22Rv1 (cell line): Measurements from ENCODE around the gene CDCP1.

Experiments
- H3K27ac ChIP-seq: fragments of 450-650 bp; 2 replicates; pipeline ENCODE4 v1.5.1; 2017
- CTCF ChIP-seq: fragments of 450-650 bp; IDR thresholded peaks from 2 replicates; pipeline ENCODE4 v1.5.1; 2017; ENCODE audit warnings: mild to moderate bottlenecking
- ZFX ChIP-seq: fragments of 450-650 bp; IDR thresholded peaks from 2 replicates; pipeline ENCODE4 v1.6.1; 2017; ENCODE audit warnings: antibody characterized with exemption, borderline replicate concordance

CDCP1 gene

GRCh38 chr3:45180051-45180450, 33.9 kb upstream of the CDCP1 start:
- TF ChIP-seq CTCF (no peak), ZFX (no peak)
- no peak overlapping the region for H3K27ac ChIP-seq

GRCh38 chr3:45179163-45179562, 33.0 kb upstream of the CDCP1 start:
- no peak overlapping the region for H3K27ac ChIP-seq
- TF ChIP-seq CTCF (no peak), ZFX (no peak)

- TF ChIP-seq ZFX (no peak), CTCF (no peak)
- H3K27ac ChIP-seq: no peak overlapping the region
Observed at GRCh38 chr3:45178183-45179023, 32.2 kb upstream of the CDCP1 start.

GRCh38 chr3:45176912-45177311, 30.7 kb upstream of the CDCP1 start:
- no peak overlapping the region for H3K27ac ChIP-seq
- TF ChIP-seq CTCF: no peak
- no peak for TF ChIP-seq ZFX

GRCh38 chr3:45174234-45174633, 28.1 kb upstream of the CDCP1 start:
- H3K27ac ChIP-seq: no peak overlapping the region
- TF ChIP-seq CTCF (no peak), ZFX (no peak)

- TF ChIP-seq CTCF (no peak), ZFX (no peak)
- no peak overlapping the region for H3K27ac ChIP-seq
Observed at GRCh38 chr3:45173776-45174175, 27.6 kb upstream of the CDCP1 start.

- H3K27ac ChIP-seq: no peak overlapping the region
- TF ChIP-seq CTCF (no peak; the same call in 1 of the 2 replicates), ZFX (no peak)
Observed at GRCh38 chr3:45171283-45171682, 25.1 kb upstream of the CDCP1 start.
